ENCODE results near the gene UNC5B. TPM values are rescaled to one million over a fixed set of nuclear protein-coding genes. Genes with fewer than 3 reads are reported as not detected.
"Not testable (repeated sequence)": the region's sequence is repeated elsewhere in the genome, so short reads cannot be mapped to it uniquely, and the experiment has no call there.

The UNC5B gene
- total RNA-seq, 1 donor from 2014 or later, result 13.1 TPM

- H3K27ac Mint-ChIP-seq (ENCODE audit: unreplicated experiment), result no peak overlapping the region
- H3K9me3 Mint-ChIP-seq (ENCODE audit: unreplicated experiment), result no peaks in the 10 kb centered on the region
- no peak for TF ChIP-seq CTCF (IDR thresholded peaks at IDR 0.05)
- peaks cover 19% of the 10 kb centered on the region for H3K4me1 Mint-ChIP-seq (ENCODE audit: unreplicated experiment)
- no peak overlapping the region for H3K4me3 Mint-ChIP-seq (ENCODE audit: unreplicated experiment)
- H3K36me3 Mint-ChIP-seq (ENCODE audit: unreplicated experiment), result no peaks in the 10 kb centered on the region
- DNase-seq (ENCODE audit: extremely low spot score, unreplicated experiment), result no peak
- H3K27me3 Mint-ChIP-seq (ENCODE audit: unreplicated experiment), result no peaks in the 10 kb centered on the region
Observed at GRCh38 chr10:71271662-71272055, 59.3 kb downstream of the UNC5B start.

- no peak for DNase-seq (ENCODE audit: extremely low spot score, unreplicated experiment)
- no peak for TF ChIP-seq CTCF (IDR thresholded peaks at IDR 0.05)
- Mint-ChIP-seq H3K9me3 (ENCODE audit: unreplicated experiment) (no peaks in the 10 kb centered on the region), H3K36me3 (ENCODE audit: unreplicated experiment) (no peaks in the 10 kb centered on the region), H3K27ac (ENCODE audit: unreplicated experiment) (peak overlapping the region; percentile 27), H3K4me3 (ENCODE audit: unreplicated experiment) (no peak overlapping the region), H3K4me1 (ENCODE audit: unreplicated experiment) (peaks cover 19% of the 10 kb centered on the region), H3K27me3 (ENCODE audit: unreplicated experiment) (no peaks in the 10 kb centered on the region)
Observed at GRCh38 chr10:71272056-71272771, 59.8 kb downstream of the UNC5B start.

GRCh38 chr10:71272974-71273373, 60.6 kb downstream of the UNC5B start:
- DNase-seq (ENCODE audit: extremely low spot score, unreplicated experiment); H3K9me3 Mint-ChIP-seq (ENCODE audit: unreplicated experiment); H3K27ac Mint-ChIP-seq (ENCODE audit: unreplicated experiment); H3K4me3 Mint-ChIP-seq (ENCODE audit: unreplicated experiment); H3K27me3 Mint-ChIP-seq (ENCODE audit: unreplicated experiment); H3K36me3 Mint-ChIP-seq (ENCODE audit: unreplicated experiment): not testable (repeated sequence)
- H3K4me1 Mint-ChIP-seq (ENCODE audit: unreplicated experiment), result peaks cover 19% of the 10 kb centered on the region

GRCh38 chr10:71273506-71273905, 61.1 kb downstream of the UNC5B start:
- Mint-ChIP-seq H3K36me3 (ENCODE audit: unreplicated experiment) (no peaks in the 10 kb centered on the region), H3K4me1 (ENCODE audit: unreplicated experiment) (peaks cover 16% of the 10 kb centered on the region), H3K9me3 (ENCODE audit: unreplicated experiment) (no peaks in the 10 kb centered on the region), H3K27ac (ENCODE audit: unreplicated experiment) (no peak overlapping the region), H3K27me3 (ENCODE audit: unreplicated experiment) (no peaks in the 10 kb centered on the region), H3K4me3 (ENCODE audit: unreplicated experiment) (no peak overlapping the region)
- DNase-seq (ENCODE audit: extremely low spot score, unreplicated experiment), result no peak
- no peak for TF ChIP-seq CTCF (IDR thresholded peaks at IDR 0.05)

GRCh38 chr10:71274901-71275796, 62.8 kb downstream of the UNC5B start:
- H3K4me1 Mint-ChIP-seq (ENCODE audit: unreplicated experiment), result peaks cover 16% of the 10 kb centered on the region
- H3K27ac Mint-ChIP-seq (ENCODE audit: unreplicated experiment), result no peak overlapping the region
- no peak for DNase-seq (ENCODE audit: extremely low spot score, unreplicated experiment)

More at GRCh38 chr10:71274901-71275796, 62.8 kb downstream of the UNC5B start:
- no peaks in the 10 kb centered on the region for H3K9me3 Mint-ChIP-seq (ENCODE audit: unreplicated experiment)
- no peak overlapping the region for H3K4me3 Mint-ChIP-seq (ENCODE audit: unreplicated experiment)
- H3K36me3 Mint-ChIP-seq (ENCODE audit: unreplicated experiment), result peaks cover 1% of the 10 kb centered on the region
- H3K27me3 Mint-ChIP-seq (ENCODE audit: unreplicated experiment), result no peaks in the 10 kb centered on the region
- TF ChIP-seq CTCF (IDR thresholded peaks at IDR 0.05), result no peak
